Esophagus muscularis mucosa (tissue), 4 donors: ENCODE data around the gene COX17. TPM values are rescaled to one million over a fixed set of nuclear protein-coding genes. Genes with fewer than 3 reads are reported as not detected.

Experiments used
- DNase-seq: peaks from one replicate; pipeline ENCODE4 v3.0.0-alpha.2; 2017; ENCODE audit errors: extremely low spot score
- H3K27ac ChIP-seq, 4 donors: fragments of 200-600 bp; sonication (generic); replicated peaks in 1 of 4; 1 replicate in 3 of 4; 2 replicates in 1 of 4; pipeline ENCODE4 v1.5.1; 2016 to 2019; ENCODE audit warnings: mild to moderate bottlenecking in 1 of 4
- H3K27me3 ChIP-seq, 4 donors: fragments of 200-600 bp; sonication (generic); one replicate each; pipeline versions ENCODE4 v1.5.1 to v1.6.0; 2016 to 2019
- H3K36me3 ChIP-seq, 4 donors: fragments of 200-600 bp; sonication (generic); one replicate each; pipeline ENCODE4 v1.5.1; 2016 to 2019
- H3K4me1 ChIP-seq, 4 donors: fragments of 200-600 bp; sonication (generic); one replicate each; pipeline ENCODE4 v1.5.1; 2016 to 2019
- H3K4me3 ChIP-seq, 4 donors: fragments of 200-600 bp; sonication (generic); 1 replicate in 2 of 4; 2 replicates in 2 of 4; pipeline ENCODE4 v1.5.1; 2016 to 2019; ENCODE audit warnings: mild to moderate bottlenecking in 4 of 4, moderate library complexity in 1 of 4
- H3K9me3 ChIP-seq, 4 donors: fragments of 200-600 bp; sonication (generic); 1 replicate in 3 of 4; 2 replicates in 1 of 4; pipeline ENCODE4 v1.5.1; 2016 to 2019
- CTCF ChIP-seq, 3 experiments: fragments of 200-600 bp in 2 of 3; fragments of 450-650 bp in 1 of 3; sonication (generic) in 2 of 3; IDR thresholded peaks; one replicate each; pipeline ENCODE4 v1.5.1; 2017 to 2019; ENCODE audit warnings: antibody characterized with exemption in 3 of 3, mild to moderate bottlenecking in 2 of 3, moderate library complexity in 1 of 3
- EP300 ChIP-seq: sonication (generic); formaldehyde crosslinking; IDR thresholded peaks from one replicate; pipeline ENCODE4 v1.6.1; 2017; ENCODE audit warnings: antibody characterized with exemption
- POLR2A ChIP-seq: fragments of 450-650 bp; IDR thresholded peaks from one replicate; pipeline ENCODE4 v1.6.1; 2017; ENCODE audit warnings: antibody characterized with exemption, moderate library complexity, mild to moderate bottlenecking, low read depth
- POLR2AphosphoS5 ChIP-seq, 2 donors: sonication (generic); formaldehyde crosslinking; IDR thresholded peaks; one replicate each; pipeline ENCODE4 v1.6.1; 2017; ENCODE audit warnings: antibody characterized with exemption in 2 of 2
- WGBS: methylation state at CpG from one replicate; pipeline ENCODE4 v1.1.5; 2018; 5-methylcytosine and 5-hydroxymethylcytosine counted together
- intact Hi-C: fragments of 100-400 bp; cut with DNase I; formaldehyde crosslinking; loops from one replicate; pipeline ENCODE4 v1.15.1; 2023
- total RNA-seq, 4 donors: library from RNA; depleted of rRNA; stranded (reverse); fragments of >200 nt; gene quantifications; one replicate each; pipeline versions ENCODE4 v1.1.0 to v1.2.1, GENCODE V29; 2016

The COX17 gene
- total RNA-seq, 4 donors from 2014 or later: 36.3 to 76.4 (median 61.6) TPM

- H3K9me3 ChIP-seq: no peaks in the 10 kb centered on the region
- TF ChIP-seq CTCF (IDR thresholded peaks at IDR 0.05) (no peak), POLR2A (no peak), EP300 (no peak), POLR2AphosphoS5 (IDR thresholded peaks at IDR 0.05) (no peak)
- H3K4me1 ChIP-seq: peaks cover 34 to 62% (median 51%) of the 10 kb centered on the region in 4 donors
- peaks cover 0 to 44% (median 15%) of the 10 kb centered on the region in 4 donors for H3K36me3 ChIP-seq
- 61% methylated on average over 4 of the region's 4 CpGs for WGBS
- intact Hi-C loops: no loop called here
- peak overlapping the region; percentile 46 to 60 (median 55) for H3K4me3 ChIP-seq
- DNase-seq: no peak
- H3K27ac ChIP-seq: no peak overlapping the region
- H3K27me3 ChIP-seq: no peaks in the 10 kb centered on the region
Measured at GRCh38 chr3:119657887-119658702, 19.1 kb downstream of the COX17 start.

- H3K4me1 ChIP-seq: peaks cover 33 to 55% (median 43%) of the 10 kb centered on the region in 4 donors
- intact Hi-C loops: no loop called here
Measured at GRCh38 chr3:119653876-119654275, 23.3 kb downstream of the COX17 start.

GRCh38 chr3:119652306-119653033 is 24.7 kb downstream of the COX17 start:
- TF ChIP-seq POLR2AphosphoS5 (IDR thresholded peaks at IDR 0.05) (peak; percentile 34 to 39), CTCF (IDR thresholded peaks at IDR 0.05) (no peak)
- no peak for DNase-seq
- H3K4me1 ChIP-seq: peaks cover 42 to 59% (median 54%) of the 10 kb centered on the region in 4 donors
- H3K4me3 ChIP-seq: no peak overlapping the region
- H3K36me3 ChIP-seq: peaks cover 3 to 44% (median 32%) of the 10 kb centered on the region in 4 donors
- intact Hi-C loops: no loop called here
- peak overlapping the region; percentile 36 to 62 (median 52) for H3K27ac ChIP-seq
- H3K27me3 ChIP-seq: no peaks in the 10 kb centered on the region
- 76% methylated on average over 7 of the region's 7 CpGs for WGBS
- no peaks in the 10 kb centered on the region for H3K9me3 ChIP-seq

More at GRCh38 chr3:119653876-119654275, 23.3 kb downstream of the COX17 start:
- Histone ChIP-seq H3K4me3 (no peak overlapping the region), H3K27me3 (no peaks in the 10 kb centered on the region), H3K36me3 (peaks cover under 1 to 45% (median 21%) of the 10 kb centered on the region in 4 donors), H3K9me3 (no peaks in the 10 kb centered on the region), H3K27ac (no peak overlapping the region)
- 29% methylated on average over 2 of the region's 2 CpGs for WGBS
- no peak for TF ChIP-seq CTCF (IDR thresholded peaks at IDR 0.05)
- TF ChIP-seq POLR2A: no peak
- no peak for TF ChIP-seq EP300
- no peak for TF ChIP-seq POLR2AphosphoS5 (IDR thresholded peaks at IDR 0.05)
- no peak for DNase-seq

GRCh38 chr3:119649761-119650160 is 27.4 kb downstream of the COX17 start:
- H3K36me3 ChIP-seq: peaks cover 3 to 51% (median 46%) of the 10 kb centered on the region in 4 donors
- H3K27ac ChIP-seq: peak overlapping the region; percentile 25 to 78 (median 40)

More at GRCh38 chr3:119649761-119650160, 27.4 kb downstream of the COX17 start:
- Histone ChIP-seq H3K4me3 (no peak overlapping the region), H3K9me3 (no peaks in the 10 kb centered on the region), H3K4me1 (peaks cover 44 to 72% (median 54%) of the 10 kb centered on the region in 4 donors), H3K27me3 (no peaks in the 10 kb centered on the region)
- no peak for DNase-seq
- 54% methylated on average over 3 of the region's 3 CpGs for WGBS
- TF ChIP-seq POLR2A: no peak
- TF ChIP-seq CTCF (IDR thresholded peaks at IDR 0.05): no peak
- TF ChIP-seq POLR2AphosphoS5 (IDR thresholded peaks at IDR 0.05): no peak
- no peak for TF ChIP-seq EP300
- intact Hi-C loops: no loop called here
